Stimulated activated CD4-positive, alpha-beta T cell treated with anti-CD3 and anti-CD28 coated beads, Interleukin-2, amount 100 ng/mL, for 24 hours (primary cell): ENCODE results near the gene BATF2.
"Not testable (repeated sequence)": the region's sequence is repeated elsewhere in the genome, so short reads cannot be mapped to it uniquely, and the experiment has no call there.

Experiments
- DNase-seq, 2 donors: peaks; one replicate each; pipeline ENCODE4 v3.0.0-alpha.2; 2020

The BATF2 gene

GRCh38 chr11:65013130-65013887 is 16.5 kb upstream of the BATF2 start:
- DNase-seq, result peak; percentile 92

DNA sequence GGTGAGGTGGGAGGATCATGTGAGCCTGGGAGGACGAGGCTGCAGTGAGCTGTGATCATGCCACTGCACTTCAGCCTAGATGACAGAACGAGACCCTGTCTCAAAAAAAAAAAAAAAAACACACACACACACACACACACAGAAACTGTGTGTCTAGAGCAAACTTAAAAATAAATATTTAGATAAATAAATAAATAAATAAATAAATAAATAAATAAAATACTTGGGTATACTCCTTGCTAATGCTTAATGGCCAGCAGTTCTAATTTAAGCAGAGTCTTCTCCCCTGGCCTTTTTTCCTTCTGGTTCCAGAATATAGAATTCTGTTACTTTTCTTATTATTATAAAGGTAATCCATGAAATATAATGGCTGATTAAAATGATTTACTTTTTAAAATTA is 12.1 kb upstream of the BATF2 start:
- DNase-seq, result no peak

- no peak for DNase-seq
Observed at GRCh38 chr11:65008016-65008415, 11.2 kb upstream of the BATF2 start.

DNA sequence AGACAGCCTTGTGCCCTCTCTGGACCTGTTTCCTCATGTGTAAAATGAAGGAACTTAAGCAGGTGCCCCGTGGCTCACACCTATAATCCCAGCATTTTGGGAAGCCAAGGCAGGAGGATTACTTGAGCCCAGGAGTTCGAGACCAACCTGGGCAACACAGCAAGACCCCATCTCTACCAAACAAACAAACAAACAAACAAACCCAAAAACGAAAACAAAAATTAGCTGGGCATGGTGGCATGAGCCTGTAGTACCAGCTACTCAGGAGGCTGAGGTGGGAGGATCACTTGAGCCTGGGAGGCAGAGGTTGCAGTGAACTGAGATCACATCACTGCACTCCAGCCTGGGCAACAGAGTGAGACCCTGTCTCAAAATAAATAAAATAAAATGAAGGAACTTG is 7.2 kb upstream of the BATF2 start:
- DNase-seq, result not testable (repeated sequence)

DNA sequence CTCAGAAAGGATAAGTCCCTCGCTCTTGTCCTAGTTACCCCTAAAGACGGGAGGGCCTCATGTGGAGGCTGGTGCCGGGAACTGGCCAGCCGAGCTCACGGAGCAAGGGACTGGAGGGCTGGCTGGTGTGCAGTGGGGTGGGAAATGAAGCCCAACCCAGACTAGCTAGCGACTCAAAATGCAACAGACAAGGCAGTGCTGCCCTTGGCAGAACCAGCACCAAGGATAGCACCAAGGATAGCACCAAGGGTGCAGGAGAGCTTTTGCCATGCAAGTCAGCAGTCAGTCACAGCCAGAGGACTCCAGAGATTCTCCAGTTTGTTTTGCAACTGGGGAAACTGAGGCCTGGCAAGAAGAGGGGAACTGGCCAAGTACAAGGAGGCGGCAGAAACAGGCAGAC is 6.5 kb upstream of the BATF2 start:
- DNase-seq, result no peak

DNA sequence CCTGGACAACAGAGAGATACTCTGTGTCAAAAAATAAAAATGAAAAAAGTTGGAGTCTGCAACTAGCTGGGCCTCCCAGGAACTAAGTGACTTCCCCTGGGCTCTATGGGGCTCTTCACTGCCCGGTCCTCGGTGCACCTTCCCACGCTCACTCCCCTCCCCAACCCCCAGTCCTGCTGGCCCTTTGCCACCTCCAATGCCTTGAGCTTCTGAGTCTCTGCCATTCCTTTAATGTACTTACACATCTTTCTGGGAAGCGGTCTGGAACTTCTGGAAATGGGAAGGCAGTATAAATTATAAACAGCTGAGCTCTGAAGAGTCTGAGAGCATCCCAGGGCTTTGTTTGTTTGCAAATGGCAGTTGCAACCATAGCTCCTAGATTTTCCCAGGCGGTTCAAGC is 5.9 kb upstream of the BATF2 start:
- DNase-seq, result no peak

GRCh38 chr11:64999478-64999877 is 2.7 kb upstream of the BATF2 start:
- DNase-seq, result no peak

- DNase-seq, result no peak
Observed at GRCh38 chr11:64998690-64999431, 2.1 kb upstream of the BATF2 start.

DNA sequence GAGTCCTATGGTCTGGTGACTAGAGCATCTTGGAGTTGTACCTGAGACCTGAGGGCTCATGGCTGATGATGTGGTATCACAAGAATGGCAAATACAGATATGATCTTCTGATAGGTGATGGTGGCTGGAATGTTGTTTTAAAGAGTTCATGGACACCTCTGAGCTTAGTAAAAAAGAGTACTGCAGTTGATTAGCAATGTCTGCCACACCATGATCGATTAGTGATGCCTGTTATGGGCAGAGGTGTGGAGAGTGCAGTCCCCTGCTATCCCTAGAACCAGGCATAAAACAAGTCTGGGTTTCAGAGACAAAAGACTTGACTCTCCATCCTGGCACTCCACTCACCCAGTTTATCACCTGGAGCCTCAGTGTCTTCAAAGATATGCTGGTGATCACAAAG is 1.4 kb upstream of the BATF2 start:
- no peak for DNase-seq

DNA sequence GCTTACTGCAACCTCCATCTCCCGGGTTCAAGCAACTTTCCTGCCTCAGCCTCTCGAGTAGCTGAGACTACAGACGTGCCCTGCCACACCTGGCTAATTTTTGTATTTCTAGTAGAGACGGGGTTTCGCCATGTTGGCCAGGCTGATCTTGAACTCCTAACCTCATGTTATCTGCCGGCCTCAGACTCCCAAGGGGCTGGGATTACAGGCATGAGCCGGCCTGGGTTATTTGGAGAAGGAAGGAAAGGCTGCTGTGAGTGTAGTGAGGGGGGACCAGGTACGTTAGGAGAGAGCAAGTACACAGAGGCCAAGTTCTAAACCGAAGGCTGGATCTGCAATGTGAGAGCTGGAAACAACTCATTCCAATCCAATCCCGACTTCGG is 453 bp downstream of the BATF2 start:
- no peak for DNase-seq

DNA sequence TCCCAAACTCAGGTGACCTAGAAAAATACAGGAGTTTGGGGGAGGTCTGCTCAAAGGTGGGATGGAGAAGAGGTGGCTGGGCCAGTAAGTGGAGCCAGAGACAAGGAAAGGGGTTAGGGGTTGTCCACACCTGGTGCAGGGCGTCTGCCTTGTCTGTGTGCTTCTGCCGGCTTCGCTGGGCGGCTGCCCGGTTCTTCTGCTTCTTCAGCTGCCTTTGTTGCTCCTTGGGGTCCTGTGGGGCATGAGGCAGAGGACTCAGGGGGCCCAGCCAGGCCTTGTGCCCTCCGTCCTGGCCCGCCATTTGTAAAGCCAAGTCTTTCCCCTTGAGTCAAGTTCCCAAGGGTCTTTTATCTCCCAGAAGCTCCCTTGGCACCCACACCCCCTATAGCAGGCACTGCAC is 2.5 kb downstream of the BATF2 start:
- DNase-seq, result no peak

DNA sequence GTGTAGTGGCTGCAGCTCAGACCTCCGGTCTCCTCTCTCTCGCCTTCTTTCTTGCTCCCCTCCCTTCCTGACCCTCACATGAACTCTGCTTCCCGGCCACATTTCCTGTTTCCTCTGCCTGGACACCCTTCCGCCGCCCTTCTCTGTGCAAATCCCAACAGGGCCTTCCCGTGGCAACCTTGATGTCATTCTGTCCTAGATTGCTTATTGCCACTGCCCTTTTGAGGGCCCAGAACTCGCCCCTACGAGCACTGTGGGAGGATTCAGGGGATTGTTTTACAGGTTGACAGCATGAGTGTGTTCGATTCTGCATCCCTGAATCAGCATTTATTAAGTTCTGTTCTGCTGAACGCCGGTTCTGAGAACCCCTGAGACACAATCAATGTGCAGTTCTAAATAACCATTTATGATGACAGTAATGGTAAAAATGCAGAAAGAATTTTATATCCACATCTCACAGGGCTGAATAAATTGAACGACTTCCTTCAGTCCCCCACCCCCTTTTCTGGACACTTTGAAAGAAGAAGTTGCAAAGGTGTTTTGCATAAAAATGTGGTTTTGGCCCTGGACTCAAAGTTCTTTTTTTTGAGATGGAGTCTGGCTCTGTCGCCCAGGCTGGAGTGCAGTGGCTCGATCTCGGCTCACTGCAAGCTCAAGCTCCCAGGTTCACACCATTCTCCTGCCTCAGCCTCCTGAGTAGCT is 6.4 kb downstream of the BATF2 start:
- DNase-seq, result no peak

DNA sequence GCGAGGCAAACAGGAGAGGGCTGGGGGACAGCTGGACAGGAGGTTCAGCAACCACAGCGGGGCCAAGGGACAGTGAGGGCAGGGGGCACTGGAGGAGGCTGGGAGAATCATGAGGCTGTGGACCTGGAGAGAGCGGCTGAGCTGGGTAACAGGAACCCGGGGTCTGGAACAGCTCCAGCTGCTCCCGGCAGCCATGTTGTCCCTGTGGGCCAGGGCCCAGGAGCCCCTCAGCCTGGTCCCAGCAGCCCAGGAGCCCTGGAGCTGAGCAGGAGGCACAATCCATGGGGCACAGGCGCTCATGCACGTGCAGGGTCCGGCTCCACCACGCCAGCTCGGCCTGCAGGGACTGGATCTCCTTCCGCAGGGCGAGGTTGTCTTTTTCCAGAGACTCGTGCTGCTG is 7.4 kb downstream of the BATF2 start:
- DNase-seq, result no peak

DNA sequence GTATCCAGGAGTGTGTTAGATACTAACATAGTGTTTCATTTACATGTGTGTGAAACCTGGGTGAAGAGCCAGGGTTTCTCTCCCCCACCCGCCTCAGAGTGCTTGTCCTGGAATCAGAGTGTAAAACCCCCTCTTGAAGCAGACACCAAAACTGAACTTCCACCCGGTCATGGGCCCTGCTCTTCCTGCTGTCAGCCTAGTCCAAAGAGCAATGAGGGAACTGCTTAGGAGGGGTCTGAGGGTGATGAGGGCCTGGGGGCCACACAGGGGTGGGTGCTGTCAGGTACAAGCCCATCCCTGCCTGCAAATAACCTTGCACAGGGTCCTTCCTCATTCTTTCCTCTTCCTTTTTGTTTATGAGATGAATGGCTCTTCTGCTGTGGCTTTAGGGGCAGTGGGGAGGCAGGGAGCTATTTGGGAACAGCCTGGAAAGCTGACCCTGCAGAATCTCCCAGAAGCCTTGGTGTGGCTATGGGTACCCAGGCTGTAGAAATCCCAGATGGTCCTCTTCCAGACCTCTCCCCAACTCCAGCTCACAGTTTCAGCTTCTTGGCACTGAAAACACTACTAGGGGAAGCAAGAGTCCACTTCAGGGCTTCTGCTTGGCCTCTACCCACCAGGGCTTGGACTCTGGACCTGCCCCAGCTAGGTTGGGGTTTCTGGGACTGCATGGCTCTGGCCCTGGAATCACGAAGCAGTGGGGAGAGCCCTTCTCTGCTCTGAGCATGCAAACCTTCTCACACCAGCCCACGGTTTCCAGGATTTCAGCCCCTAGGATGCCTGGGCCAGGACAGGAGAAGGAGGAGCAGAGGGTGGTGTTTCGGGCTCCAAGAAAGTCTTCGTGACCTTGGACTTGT is 8.5 kb downstream of the BATF2 start:
- DNase-seq, result no peak

DNA sequence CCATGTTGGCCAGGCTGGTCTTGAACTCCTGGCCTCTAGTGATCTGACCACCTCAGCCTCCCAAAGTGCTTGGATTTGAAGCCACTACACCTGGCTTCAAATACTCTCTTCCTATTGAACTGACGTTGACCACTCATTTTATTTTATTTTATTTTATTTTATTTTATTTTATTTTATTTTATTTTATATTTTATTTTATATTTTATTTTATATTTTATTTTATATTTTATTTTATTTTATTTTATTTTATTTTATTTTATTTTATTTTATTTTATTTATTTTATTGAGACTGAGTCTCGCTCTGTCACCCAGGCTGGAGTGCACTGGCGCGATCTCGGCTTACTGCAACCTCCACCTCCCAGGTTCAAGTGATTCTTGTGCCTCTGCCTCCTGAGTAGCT is 13.4 kb downstream of the BATF2 start:
- not testable (repeated sequence) for DNase-seq

DNA sequence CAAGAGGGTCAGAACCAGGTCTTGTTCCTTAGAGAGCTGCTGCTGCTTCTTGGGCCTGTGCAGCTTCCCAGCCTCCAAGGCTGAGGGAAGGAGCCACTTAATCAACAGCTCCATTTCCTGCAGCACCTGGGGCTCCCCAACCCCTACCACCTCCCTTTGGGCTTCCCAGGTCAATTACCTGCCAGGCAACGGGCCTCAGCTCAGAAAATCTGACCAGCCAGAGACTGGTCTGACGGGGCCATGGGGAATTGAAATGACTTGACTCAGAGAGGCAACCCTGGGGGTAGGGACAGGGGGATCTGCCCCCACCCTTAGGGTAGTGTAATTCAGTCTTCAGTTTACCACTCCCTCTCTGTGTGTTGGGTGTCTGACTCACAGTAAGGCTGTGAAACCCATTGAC is 20.1 kb downstream of the BATF2 start:
- no peak for DNase-seq

- no peak for DNase-seq
Observed at GRCh38 chr11:64974124-64974523, 22.6 kb downstream of the BATF2 start.

DNA sequence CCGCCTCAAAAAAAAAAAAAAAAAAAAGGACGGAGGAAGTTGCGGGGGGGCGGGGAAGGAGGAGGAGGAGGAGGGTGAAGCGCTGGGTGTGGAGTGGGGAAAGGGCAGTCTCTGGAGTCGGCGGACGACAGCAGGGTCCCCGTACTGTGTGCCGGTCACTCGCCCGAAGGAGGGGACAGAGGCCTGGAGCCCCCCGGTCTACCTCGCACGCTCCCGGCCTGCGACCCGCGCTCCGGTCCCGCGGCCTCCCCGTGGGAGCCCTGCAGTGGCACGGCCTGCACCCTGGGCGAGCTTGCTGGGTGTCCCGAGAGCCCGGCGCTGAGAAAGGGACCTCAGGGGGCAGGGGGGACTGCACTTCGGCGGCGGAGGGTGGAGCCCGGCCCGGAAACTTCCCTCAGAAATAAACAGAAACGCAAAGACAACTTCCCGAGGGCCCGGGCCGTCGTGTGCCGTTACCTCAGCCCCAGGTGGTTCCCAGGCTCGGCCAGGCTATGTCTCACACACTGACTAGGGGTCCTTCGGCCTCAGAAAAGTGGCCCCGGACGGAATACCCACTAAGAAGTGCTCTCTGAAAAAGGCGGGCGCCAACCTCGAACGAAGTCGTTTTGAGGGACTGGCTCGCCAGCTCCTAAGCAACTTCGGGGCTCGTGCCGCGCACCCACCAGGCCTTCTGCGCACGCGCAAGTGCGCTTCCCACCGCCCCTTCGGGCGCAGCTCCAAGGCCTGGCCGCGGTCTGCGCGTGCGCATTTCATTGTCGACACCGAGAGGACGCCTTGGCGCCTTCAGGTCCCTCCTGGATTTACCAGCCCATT is 25.1 kb downstream of the BATF2 start, which contains the start of gene MAJIN:
Gene MAJIN, minus strand, starts transcription at position 688 of the 813 bp plus-strand sequence. CDS start 12,703 bp downstream, outside the sequence.
- DNase-seq, result peak; percentile 87 to 95

DNA sequence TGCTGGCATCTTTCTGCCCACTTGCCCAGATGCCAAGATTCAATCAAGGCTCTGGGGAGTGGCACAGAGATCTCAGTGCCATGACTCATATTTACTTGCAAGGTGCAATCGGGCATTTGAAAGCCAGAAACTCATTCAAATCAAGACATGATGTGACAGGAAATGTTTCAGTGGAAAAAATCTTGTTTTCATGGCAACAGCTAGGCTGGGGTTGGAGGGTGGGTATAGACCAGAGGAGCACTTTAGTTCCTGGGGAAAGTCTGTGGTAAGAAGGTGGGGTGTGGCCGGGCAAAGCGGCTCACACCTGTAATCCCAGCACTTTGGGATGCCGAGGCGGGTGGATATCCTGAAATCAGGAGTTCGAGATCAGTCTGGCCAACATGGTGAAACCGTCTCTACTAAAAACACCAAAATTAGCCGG is 26.0 kb downstream of the BATF2 start:
- DNase-seq, result peak; percentile 34 to 35

DNA sequence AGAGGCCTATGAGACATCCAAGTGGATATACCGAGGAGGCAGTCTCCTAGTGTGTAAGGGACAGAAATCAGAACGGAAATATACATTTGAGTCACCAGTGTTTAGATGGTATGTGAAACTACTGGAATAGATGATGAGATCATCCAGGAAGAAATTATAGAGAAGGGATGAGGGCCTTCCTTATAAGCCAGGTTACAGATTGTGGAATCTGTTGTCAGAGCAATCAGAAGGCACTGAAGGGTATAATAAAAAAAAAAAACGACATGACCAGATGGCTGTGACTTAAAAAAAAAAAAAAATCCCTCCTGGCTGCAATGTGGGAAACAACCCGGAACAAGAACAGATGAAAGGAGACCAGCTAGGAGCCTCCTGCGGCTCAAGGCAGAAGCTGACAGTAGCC is 27.6 kb downstream of the BATF2 start:
- no peak for DNase-seq

GRCh38 chr11:64967375-64967774 is 29.4 kb downstream of the BATF2 start:
- DNase-seq, result no peak

DNA sequence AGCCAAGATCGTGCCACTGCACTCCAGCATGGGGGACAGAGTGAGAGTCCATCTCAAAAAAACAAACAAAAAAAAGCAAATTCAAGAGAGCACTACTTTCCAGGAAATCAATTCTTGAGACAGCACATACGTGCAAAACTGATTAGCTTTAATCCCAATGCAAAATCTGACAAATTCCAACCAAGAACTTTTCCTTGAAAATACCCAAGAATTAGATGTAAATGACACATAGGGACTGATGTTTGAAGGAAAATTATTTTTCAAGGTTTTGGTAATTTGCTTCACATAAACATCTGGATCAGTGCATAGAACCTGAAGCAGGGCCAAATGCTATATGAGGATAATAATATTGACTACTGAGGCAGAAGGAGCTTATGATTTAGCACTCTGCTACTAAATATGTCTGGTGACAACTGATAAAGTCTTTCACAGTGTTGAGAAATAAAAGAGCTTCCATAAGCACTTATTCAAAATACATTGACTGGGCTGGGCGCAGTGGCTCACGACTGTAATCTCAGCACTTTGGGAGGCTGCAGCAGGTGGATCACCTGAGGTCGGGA is 33.6 kb downstream of the BATF2 start:
- no peak for DNase-seq
